ENCODE measurements around the gene HPSE2.

HPSE2 gene

GRCh38 chr10:98456686-98457482 lies 778.8 kb downstream of the HPSE2 start:
- DNase-seq, result no peak

GRCh38 chr10:98456043-98456570 lies 779.5 kb downstream of the HPSE2 start:
- DNase-seq, result no peak

GRCh38 chr10:98453729-98454128 lies 781.9 kb downstream of the HPSE2 start:
- DNase-seq, result no peak

GRCh38 chr10:98450618-98451017 lies 785.0 kb downstream of the HPSE2 start:
- DNase-seq, result no peak

- DNase-seq, result no peak
Measured at GRCh38 chr10:98449287-98449686, 786.4 kb downstream of the HPSE2 start.

GRCh38 chr10:98446661-98447221 lies 788.9 kb downstream of the HPSE2 start, which contains the start of gene HPS1:
HPS1 (minus strand) TSS chr10:98446935; CDS start chr10:98443240, 3,695 bp downstream.
- peak; percentile 43 to 54 for DNase-seq

- peak; percentile 26 to 39 for DNase-seq
Measured at GRCh38 chr10:98446151-98446660, 789.4 kb downstream of the HPSE2 start.

- no peak for DNase-seq
Measured at GRCh38 chr10:98445200-98445812, 790.3 kb downstream of the HPSE2 start.

- DNase-seq, result no peak
Measured at GRCh38 chr10:98444314-98445006, 791.2 kb downstream of the HPSE2 start.

GRCh38 chr10:98438715-98439114 lies 796.9 kb downstream of the HPSE2 start:
- DNase-seq, result no peak

GRCh38 chr10:98436704-98437103 lies 798.9 kb downstream of the HPSE2 start:
- DNase-seq, result no peak

- DNase-seq, result no peak
Measured at GRCh38 chr10:98435178-98435577, 800.5 kb downstream of the HPSE2 start.

GRCh38 chr10:98433881-98434732 lies 801.5 kb downstream of the HPSE2 start:
- no peak for DNase-seq

GRCh38 chr10:98433371-98433770 lies 802.3 kb downstream of the HPSE2 start:
- DNase-seq, result no peak

GRCh38 chr10:98432330-98432729 lies 803.3 kb downstream of the HPSE2 start:
- DNase-seq, result no peak

GRCh38 chr10:98431016-98431415 lies 804.6 kb downstream of the HPSE2 start:
- DNase-seq, result no peak

GRCh38 chr10:98430427-98430826 lies 805.2 kb downstream of the HPSE2 start:
- DNase-seq, result no peak

- DNase-seq, result no peak
Measured at GRCh38 chr10:98429320-98430072, 806.2 kb downstream of the HPSE2 start.

GRCh38 chr10:98427011-98427515 lies 808.6 kb downstream of the HPSE2 start:
- no peak for DNase-seq

- DNase-seq, result peak; percentile 37 to 48
Measured at GRCh38 chr10:98425511-98426352, 809.9 kb downstream of the HPSE2 start.
